GM21390 (cell line): ENCODE data around the gene MEIS2.
A peak's percentile ranks its signal among the peaks of the same experiment; 100 is the strongest.

Experiments used
- ATAC-seq: cut with Tn5 transposase; IDR thresholded peaks from one replicate; pipeline ENCODE4 v1.9.1; 2021; ENCODE audit not compliant: unreplicated experiment

MEIS2 gene

GRCh38 chr15:37098468-37099318 lies 1.7 kb downstream of the MEIS2 start:
- ATAC-seq = peak; percentile 27

- ATAC-seq = no peak
Measured at GRCh38 chr15:37097144-37097919, 3.0 kb downstream of the MEIS2 start.

DNA sequence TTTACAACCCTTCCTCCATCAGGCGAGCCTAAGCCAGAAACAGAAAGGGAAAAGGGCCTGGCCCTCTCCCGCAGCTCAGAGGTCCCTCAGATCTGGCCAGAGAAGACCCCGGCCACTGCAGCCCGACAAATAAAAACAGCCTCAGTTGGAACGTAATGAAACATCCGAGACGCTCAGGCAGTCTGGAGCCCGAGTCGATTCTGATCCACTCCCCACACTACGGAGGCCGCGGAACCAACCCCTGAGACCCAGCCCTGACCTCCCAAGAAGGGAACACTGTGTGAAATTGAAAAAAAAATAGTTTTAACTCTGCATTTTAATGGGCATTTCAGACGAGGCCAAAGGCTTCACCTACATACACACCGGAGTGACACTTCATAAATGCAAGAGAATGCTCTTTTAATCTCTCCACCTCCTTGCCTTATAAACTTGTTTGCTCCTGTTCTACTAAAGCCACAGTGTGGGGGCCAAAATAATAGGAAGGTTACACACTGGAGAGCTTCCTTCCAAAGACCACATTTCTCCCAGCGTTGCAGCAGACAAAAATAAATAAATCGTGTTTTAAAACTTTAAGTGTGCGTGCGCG lies 3.7 kb downstream of the MEIS2 start:
- no peak for ATAC-seq

DNA sequence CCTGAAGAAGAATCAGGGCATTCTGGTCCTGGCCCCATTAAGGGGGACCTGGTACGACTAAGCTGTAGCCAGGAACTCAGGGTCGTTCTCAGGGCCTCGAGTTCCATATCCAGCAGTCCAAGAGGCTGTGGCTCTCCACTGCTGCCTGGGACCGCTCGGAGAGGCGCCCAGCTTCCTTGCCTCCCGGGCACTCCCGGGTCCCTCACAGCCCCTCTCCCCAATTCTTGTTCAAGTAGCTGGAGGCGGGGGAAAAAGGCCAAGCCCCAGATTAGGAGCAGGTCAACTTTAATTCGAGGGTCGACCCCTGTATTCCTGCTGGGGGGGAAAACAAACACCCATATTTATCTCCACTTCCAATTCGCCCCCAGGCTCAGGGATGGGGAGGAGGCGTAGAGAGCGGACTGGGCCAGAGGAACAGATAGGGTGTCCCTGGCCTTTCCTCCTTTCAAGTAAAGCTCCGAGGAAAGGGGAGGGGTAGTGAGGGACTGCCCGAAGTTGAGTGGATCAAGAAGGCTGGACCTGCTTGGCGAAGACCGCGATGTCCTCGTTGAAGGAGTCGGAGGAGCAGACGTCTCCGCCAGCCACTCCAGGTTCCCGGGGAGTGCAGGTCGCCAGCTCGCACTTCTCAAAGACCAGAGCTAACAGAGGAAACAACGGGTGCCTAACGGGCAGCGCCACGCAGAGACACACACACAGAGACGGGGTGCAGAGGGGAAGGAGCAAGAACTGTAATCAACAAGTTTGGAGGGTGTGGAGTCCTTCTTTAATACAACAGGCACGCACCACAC lies 4.4 kb downstream of the MEIS2 start:
- no peak for ATAC-seq

- no peak for ATAC-seq
Measured at GRCh38 chr15:37094915-37095711, 5.2 kb downstream of the MEIS2 start.

- no peak for ATAC-seq
Measured at GRCh38 chr15:37094333-37094914, 5.9 kb downstream of the MEIS2 start.

- ATAC-seq = no peak
Measured at GRCh38 chr15:37093480-37094332, 6.6 kb downstream of the MEIS2 start.

GRCh38 chr15:37090543-37091175 lies 9.7 kb downstream of the MEIS2 start:
- ATAC-seq = no peak

DNA sequence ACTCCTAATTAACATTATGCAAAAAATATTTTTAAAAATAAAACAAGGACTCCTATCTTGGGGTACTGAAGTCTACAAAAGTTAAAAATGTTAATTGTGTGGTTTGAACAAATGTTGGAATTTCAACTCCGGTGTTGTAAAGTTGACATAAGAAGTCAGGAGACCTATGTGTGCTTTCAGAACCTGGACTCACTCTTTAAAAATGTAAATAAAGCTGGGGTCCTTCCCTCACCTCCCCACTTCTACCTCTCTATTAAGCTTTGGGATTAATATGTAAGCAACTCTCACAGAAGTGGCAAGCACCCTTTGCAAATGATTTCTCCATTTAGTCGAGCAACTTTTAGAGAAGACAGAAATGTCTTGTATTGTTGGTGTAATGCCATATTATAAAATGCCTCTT lies 11.9 kb downstream of the MEIS2 start:
- ATAC-seq = no peak

DNA sequence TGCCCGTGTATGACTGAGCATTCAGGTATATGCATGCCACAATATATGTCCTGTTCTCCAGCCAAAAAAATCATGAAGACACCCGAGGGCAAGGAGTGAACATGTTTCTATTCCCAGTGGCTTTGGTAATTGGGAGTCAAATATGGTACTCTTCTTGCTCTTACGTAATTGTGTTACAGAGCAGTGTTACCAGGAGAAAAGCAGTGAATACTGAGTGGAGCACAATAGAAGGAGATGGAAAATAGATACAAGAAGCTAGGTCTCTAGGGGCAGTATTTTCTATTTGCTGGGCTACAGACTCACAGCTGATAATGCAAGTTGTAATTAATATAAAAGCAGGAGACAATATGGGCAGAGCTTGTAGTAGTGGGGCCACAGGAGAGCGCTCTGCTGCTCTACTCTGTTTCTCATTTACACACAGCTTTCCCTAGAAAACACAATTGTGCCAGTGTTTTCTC lies 13.2 kb downstream of the MEIS2 start:
- no peak for ATAC-seq

DNA sequence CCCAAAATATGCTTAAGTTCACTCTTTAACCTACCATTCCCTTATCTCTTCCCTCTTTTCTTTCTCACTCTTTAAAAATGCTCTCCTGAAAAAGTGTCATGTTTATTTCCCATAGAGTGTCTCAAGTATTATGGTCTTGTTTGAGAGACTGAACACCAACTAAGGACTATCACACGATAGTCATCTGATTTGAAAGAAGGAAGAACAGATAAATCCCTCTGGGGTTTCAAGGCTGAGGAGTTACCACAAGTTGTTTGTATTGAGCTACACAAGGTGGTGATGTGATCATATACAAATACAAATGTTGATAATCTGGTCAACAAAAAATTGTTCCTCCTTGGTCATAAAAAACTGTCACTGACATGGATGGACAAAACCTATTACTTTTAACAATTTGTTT lies 13.8 kb downstream of the MEIS2 start:
- no peak for ATAC-seq

DNA sequence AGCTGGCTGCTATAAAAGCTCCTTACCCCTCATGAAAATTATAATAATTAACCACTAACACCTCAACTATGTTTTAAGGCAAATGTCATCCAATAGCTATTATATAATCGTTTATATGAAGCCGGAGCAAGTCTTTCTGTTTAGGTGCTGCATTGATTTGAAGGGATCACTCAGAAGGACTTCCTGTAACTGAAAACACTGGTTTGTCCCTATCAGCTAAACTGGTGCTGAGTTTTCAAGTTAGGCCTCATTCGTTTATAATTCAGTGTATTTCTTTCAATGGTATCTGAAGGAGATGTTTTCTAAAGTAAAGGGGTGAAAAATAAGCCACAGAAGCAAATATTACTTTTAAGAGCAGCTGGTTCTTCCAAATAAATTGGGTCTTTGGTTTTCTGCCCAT lies 14.2 kb downstream of the MEIS2 start:
- no peak for ATAC-seq

- no peak for ATAC-seq
Measured at GRCh38 chr15:37084602-37085001, 15.7 kb downstream of the MEIS2 start.

- ATAC-seq = no peak
Measured at GRCh38 chr15:37083610-37084009, 16.7 kb downstream of the MEIS2 start.

- ATAC-seq = no peak
Measured at GRCh38 chr15:37081983-37082382, 18.4 kb downstream of the MEIS2 start.

- no peak for ATAC-seq
Measured at GRCh38 chr15:37080261-37080921, 20.0 kb downstream of the MEIS2 start.

- no peak for ATAC-seq
Measured at GRCh38 chr15:37079726-37080125, 20.6 kb downstream of the MEIS2 start.

- ATAC-seq = no peak
Measured at GRCh38 chr15:37078566-37078965, 21.8 kb downstream of the MEIS2 start.
